HG03457 (cell line): ENCODE measurements around the gene ENTR1.
A peak's percentile ranks its signal among the peaks of the same experiment; 100 is the strongest.
"Not testable (repeated sequence)": the region's sequence is repeated elsewhere in the genome, so short reads cannot be mapped to it uniquely, and the experiment has no call there.

ENCODE experiments used
- ATAC-seq: cut with Tn5 transposase; IDR thresholded peaks from one replicate; pipeline ENCODE4 v1.9.1; 2021; ENCODE audit warnings: moderate number of reproducible peaks; ENCODE audit not compliant: unreplicated experiment

Gene ENTR1

DNA sequence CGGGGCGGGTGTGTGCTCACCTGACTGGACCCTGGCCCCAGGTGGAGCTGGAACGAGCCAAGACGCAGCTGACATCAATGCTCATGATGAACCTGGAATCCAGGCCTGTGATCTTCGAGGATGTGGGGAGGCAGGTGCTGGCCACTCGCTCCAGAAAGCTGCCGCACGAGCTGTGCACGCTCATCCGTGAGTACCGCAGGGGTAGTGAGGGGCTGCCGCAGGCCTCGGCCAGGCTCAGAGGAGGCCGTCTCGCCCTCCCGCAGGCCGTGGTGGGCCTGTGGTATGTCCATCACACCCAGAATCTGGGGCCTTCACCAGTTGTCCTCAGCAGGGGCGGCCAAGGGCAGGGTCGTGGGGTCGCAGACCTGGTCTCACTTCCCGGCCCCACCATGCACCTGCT lies 11.4 kb upstream of the ENTR1 start:
- ATAC-seq, result no peak

DNA sequence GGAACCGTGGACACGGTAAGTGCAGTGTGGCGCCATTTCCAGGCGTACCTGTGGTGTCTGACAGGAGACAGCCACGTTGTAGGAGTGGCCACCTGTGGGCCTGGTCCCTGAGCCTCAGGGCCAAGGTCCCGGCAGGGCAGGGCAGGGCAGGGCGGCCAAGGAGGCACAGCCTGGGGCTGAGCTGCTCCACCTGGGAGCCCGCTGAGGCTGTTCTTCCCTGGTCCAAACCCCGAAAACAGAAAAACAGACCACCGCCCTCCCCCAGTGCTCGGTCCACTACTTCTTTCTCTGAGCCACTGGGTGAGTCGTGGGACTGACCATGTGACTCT lies 8.6 kb upstream of the ENTR1 start:
- ATAC-seq, result no peak

DNA sequence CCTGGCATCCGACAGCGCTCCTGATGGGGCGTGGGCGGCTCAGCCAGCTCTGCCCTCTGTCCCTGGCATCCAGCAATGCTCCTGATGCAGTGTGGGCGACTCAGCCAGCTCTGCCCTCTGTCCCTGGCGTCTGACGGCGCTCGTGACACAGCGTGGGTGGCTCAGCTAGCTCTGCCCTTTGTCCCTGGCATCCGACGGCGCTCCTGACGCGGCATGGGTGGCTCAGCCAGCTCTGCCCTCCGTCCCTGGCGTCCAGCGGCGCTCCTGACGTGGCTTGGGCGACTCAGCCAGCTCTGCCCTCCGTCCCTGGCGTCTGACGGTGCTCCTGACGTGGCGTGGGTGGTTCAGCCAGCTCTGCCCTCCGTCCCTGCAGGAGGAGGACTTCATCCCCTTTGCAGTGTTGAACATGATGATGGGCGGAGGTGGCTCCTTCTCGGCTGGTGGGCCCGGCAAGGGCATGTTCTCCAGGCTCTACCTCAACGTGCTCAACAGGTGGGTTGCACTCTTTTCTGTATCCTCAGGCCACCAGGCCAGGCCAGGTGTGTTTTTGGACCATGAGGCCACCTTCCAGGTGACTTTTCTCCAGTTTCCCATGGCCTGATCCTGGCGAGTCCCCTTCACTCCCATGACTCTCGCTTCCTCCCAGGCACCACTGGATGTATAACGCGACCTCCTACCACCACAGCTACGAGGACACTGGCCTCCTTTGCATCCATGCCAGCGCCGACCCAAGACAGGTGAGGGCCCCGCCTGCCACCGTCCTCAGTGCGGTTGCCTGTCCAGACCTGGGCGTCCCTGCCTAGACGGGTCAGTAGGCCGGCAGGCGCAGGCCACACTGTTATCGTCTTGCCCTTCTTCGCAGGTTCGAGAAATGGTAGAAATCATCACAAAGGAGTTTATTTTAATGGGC lies 8.0 kb upstream of the ENTR1 start:
- ATAC-seq, result no peak

DNA sequence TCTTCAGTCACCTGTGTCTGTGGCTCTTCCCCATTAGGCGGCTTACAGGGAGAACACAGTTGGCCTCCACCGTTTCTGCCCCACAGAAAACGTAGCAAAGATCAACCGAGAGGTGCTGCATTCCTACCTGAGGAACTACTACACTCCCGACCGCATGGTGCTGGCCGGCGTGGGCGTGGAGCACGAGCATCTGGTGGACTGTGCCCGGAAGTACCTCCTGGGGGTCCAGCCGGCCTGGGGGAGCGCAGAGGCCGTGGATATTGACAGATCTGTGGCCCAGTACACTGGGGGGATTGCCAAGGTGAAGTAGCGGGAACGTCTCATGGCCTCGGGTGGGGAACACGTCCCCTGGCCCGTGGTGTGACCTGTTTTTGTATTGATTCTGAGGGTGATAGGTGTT lies 6.5 kb upstream of the ENTR1 start:
- no peak for ATAC-seq

DNA sequence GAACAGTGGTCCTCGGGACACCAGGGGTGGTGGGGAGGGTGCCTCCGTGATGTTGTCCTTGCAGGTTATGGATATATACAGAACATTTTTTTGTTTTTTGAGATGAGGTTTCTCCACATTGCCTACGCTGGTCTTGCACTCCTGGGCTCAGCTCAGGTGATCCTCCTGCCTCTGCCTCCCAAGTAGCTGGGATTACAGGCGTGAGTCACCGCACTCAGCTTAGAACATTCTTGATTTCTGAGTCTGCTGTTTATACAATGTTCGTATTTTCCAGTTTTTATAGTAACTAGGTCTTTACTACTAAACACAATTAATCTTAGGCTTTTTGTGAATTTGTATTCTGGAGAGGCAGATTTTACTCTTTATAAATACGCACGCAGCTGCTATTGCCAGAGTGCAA lies 6.0 kb upstream of the ENTR1 start:
- no peak for ATAC-seq

DNA sequence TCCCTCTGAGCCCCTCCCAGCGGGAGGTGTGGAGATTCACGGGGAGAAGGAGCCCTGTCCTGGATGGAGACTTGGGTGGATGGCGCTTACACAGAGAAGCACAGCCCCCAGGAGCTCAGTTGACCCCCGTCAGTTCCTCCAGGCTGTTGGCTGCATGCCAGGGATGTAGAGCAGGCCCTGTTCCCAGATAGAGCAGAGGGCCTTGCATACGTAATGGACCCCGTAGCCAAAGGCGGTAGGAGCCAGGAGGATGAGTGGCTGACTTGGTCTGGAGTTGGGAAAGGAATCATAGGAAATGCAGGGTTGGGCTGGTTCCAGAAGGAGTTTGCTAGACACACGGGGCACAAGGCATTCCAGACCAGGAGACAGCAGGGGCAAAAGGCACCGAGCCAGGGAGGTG lies 2.5 kb upstream of the ENTR1 start:
- no peak for ATAC-seq

DNA sequence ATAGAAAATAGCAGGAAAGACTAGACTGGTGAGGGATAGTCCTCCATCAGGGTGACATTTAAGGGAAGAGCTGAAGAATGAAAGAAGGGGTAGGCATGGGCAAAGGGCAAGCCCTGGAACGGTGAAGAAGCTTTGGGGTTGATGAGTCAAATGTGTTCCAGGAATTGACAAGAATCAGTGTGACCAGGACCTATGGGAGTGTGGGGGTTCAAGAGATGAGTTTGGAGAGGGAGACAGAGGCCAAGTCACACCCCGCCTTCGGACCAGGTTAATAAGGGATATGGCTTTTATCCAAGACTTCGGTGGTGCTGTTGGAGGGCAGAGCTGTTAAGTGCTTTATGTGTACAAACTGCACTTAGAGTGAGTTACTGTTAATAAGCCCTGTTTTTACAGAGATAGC lies 964 bp upstream of the ENTR1 start:
- ATAC-seq, result no peak

DNA sequence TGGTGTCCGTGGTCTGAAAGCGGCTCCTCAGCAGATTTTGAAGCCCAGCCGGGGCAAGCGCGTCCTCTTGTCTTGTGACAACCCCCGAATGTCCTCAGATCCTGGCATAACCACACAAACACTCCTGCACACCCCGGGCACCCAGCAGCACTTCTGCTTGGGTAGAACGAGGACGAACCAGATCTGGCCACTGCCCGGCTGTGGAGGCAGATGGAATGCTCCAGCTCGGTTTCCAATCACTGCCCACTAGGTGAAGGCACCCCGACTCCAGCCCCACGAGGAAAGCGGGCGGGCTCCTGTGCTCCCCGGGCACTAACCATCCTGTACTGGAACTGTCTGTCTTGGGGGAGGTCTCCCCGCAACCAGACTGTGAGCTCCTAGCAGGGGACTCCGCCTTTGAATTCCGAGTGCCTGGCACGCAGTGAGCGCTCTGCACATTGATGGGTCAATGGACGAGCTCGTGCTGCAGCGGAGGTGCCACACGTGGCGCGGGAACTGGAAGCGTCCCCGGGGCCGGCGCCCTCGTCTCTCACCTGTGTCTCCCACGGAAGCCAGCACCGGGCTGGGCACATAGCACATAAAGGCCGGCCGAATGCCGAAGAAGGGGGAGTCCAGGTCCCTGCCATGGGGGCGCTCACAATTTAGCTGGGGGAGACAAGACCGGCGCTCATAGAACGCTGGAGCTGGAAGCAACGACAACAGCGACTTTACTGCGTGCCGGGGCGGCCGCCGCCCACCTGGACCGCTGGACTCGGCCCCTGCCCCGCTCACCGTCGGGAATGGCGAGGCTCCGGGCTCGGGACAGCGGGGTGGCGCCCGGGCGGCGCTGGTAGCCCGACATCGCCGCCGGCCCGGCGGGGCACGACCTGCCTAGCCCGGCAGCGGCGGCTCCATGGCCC lies 608 bp downstream of the ENTR1 start:
- peak; percentile 9 for ATAC-seq

DNA sequence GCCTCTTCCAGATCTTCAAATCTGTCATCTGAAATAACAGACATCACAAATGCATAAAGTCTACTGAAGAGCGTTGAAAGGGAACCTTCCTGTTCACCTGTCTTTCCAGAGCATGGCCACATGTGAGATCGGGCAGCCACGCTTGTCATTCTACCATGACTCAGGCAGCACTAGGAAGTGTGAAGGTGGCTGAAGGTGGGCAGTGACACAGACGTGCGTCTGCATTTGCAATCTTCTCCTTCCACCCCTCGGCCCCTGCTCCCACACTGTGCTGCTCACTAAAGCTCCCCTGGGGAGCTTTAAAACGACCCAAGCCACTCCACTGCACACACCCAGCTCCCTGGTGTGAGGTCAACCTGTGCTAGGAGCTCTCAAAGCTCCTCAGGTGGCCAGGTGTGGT lies 2.5 kb downstream of the ENTR1 start:
- ATAC-seq, result no peak

DNA sequence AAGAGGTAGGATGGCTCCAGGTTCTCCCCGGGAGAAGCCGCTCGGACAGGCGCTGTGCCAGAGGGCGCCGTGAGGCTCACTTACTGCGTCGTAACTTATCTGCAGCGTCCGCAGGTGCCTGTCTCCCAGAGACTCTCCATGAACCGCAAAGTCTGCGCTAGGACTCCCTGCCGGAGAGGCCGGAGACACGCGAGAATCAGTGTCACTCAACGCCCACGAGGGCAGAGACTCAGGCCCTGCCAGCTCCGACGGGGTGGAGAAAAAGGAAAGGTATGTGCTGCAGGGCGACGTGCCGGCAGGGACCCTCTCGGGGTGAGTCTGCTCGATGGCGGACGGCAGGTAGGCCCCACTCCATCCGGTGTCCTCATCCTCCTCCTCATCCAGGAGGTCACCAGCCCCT lies 3.4 kb downstream of the ENTR1 start:
- not testable (repeated sequence) for ATAC-seq

DNA sequence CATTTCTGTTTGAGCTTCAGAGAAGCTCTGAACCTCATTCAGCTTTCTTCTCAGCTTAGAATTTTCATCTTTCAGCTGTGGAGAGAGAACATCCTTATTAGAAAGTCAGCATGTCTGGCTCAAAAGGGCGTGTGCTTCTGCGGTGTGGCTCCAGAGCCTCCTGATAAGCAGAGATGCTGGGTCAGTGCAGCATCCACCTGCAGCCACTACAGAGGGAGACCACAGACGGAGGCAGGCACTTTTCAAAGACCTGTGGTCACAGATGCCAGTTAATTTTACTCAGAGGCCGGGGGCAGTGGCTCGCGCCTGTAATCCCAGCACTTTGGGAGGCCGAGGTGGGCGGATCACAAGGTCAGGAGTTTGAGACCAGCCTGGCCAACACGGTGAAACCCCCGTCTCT lies 4.5 kb downstream of the ENTR1 start:
- ATAC-seq, result not testable (repeated sequence)

DNA sequence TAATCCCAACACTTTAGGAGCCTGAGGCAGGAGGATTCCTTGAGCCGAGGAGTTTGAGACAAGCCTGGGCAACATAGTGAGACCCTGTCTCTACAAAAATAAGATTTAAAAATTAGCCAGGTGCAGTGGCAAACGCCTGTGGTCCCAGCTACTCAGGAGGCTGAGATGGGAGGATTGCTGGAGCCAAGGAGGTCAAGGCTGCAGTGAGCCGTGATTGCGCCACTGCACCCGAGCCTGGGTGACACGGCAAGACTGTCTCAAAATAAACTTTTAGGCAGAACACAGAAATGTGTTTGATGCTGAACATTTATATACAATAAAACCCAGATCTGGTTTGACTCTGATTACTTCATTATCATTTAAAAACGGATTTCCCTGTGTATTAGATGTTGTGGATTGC lies 4.9 kb downstream of the ENTR1 start:
- ATAC-seq, result no peak

DNA sequence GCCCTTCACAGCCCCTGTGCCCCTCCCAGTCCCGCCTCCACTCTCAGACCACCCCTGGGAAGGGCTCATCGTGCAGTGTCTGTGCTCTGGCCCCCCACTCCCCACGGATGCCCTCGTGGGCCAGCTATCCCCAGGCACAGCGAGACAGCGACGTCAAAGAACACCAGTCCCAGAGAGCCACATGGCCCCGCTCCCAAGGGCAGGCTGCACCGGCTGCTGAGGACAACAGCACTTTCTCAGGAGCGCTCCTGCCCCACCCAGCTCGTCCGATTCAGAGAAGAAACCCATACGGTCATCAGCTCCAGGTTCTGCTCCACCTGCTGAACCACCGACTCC lies 5.6 kb downstream of the ENTR1 start:
- ATAC-seq, result no peak

DNA sequence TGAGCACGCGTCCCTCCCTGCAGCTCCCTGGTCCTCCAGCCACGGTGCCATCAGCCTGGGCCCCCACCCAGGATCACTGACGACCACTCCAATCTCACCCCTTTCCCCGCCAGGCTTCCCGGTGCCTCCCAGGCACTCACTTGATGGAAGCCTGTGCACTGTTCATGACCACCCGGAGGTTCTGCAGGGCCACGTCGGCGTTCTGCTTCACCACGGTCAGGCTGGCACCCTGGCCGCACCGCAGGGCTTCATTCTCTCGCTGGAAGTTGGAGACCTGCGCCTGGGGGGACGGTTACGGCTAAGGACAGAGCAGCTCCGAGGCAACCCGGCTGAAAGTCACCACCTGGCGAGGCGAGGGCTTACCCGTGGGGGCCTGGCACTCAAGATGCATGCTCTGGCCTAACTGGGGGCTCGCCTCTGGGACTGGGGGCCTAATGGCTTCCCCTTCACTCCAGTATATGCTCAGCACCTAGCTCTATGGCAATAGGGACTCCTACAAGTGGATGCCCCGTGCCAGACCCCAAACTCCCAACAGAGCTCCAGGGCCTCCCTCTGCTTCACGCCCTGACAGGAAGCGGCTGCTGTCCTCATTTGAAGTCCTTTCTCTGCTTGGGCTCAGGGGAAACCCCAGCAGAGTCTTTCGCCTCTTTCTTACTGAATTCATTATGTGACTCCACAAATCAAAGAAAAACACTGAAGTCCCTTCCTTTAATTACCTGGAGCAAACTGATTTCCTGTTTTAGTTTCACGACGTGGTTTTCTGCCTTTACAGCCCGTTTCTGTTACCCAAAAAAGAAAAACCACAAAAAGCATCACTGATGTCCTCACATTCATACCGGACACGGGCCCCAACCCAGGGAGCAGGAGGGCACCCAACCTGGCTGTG lies 6.3 kb downstream of the ENTR1 start:
- ATAC-seq, result no peak

DNA sequence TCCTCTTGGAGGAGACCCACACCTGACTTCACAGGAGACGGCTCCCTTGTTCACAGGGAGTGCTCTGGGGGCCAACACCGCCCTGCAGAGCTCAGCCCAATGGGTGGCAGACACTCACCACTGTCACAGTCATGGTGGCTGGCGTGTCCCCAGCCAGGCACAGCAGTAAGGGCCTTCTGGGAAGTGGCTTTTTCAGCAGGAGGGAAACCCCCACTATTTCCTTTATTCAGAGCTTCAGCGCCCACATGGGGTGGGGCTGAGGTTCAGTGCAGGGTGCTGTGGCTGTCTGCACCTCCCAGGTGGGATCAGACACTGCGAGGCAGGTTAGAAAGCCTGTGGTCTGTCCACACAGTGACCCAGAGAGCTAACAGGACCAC lies 6.9 kb downstream of the ENTR1 start:
- no peak for ATAC-seq

DNA sequence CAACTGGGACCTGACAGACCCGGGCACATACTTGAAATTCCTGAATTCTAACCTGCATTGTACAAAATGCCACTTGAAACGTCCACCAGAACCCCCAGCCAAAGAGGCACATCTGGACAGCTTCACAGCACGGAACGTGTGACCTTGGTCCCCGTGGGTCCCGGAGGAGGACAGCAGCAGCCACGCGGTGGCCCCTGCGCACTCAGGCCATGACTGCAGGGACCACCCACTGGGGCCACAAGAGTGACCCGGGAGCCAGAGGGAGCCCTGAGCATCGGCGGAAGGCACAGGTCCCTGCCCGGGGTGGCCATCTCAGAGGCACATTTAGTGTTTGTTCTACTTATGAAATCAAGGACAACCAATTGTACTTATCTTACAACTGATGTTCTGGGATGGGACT lies 8.3 kb downstream of the ENTR1 start:
- ATAC-seq, result no peak

DNA sequence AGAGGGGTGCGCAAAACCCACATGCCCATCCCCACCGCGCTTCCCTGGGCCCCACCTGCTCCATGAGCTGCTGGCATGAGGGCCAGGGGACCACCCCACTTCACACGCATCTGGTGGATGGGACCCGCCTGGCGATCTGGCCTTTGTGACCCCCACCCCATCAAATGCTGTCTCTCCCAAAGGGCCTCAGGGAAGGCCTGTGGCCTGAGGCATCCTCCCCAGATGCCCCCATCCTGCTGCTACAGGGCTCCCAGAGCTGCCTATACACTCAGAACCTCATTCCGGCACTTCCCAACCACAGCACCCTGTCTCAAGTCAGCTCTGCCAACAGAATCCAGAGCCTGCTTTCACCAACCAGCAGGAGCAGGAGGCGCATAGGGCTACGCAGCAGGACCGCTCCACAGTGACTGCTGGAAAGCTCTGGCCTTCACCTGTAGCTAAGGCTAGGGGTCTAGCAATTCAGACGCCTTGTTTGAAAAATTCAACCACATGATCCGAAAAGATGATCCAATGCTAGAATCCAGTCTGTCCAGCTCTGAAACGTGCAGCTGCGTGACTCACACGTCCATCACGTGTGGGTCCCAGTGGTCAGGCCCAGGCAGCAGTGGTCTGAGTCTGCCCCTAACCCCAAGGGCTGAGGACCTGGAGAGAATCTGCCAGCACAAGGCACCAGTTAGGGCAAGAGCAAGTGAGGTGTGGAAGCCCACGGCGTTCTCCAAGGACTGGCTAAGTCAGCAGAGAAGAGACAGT lies 9.1 kb downstream of the ENTR1 start:
- no peak for ATAC-seq

DNA sequence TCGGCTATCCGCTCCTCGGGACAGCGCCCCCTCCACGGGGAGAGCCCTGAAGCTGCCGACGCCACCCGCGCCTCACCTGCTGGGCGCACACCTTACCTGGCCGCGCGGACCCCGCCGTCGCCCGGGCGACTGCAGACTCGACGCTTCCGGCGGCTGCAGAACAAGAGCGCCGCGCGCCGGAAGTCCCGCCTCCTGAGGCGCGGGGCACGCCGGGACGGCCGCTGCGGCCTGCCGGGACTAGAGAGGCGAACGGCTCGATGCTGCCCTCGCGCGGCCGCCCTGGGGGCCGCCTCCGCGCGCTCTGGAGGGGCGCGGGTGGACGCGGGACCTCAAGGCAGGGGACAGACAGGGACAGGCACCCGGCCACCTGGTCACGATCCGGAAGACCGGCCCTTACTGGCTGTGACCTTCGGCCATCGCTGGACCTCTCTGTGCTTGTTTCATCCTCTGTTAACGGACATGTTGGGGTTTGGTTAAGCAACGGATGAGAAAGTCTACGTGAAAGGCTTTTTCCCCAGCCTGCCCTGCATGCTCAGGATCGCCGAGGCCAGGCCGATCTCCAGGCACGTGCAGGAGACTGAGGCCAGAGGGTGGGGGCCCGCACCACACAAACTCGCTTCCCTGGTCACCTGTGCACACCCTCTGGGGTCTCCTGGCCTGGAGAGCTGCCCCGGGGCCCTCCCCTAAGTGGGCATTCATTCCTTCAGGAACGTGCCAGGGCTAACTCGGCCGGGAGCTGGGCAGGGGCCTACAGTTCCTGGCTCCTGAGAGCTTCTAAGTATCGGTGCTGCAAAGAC lies 10.2 kb downstream of the ENTR1 start, which contains the start of gene SNAPC4:
Gene SNAPC4 (minus strand): TSS at position 133 of the 797 bp plus-strand sequence. CDS start 1,742 bp downstream, outside the sequence.
- ATAC-seq, result peak; percentile 41

DNA sequence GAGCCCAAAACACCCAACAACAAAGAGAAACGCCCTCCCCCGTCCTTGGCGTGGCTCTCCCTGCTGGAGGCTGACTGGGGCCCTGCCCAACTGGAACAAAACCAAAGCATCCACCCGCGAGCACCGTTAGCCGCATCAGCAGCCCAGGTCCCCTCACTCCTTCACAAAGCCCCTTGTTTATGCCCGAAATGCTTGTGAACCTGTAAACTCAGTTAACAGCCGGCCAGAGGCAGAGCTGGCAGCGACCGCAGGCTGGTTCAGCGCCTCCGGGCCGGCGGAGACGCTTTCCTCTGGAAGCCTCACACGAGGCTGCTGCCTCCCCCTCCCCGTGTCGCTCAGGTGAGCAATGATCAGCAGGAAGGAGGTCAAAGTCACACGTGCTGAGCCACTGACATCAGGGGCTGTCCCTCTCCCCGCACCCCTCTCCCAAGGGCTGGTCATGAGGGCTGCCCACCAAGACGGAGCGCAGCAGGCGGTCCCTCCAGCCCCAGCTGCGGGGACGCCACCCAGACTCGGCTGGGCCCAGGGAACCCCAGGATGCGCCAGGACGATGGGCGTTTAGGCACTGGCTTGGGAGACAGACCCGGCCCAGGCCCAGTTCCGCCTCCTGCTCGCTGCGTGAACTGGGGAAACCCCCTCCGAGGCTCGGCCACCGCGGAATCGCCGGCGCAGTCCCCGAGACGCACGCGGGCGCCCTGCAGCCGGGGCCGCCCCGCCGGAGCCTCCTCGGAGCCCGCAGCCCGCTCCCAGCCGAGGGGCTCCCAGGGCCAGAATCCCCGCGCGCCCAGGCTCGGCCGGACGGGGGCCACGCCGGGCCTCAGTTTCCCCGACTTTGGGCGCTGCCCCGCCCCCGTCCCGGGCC lies 11.0 kb downstream of the ENTR1 start:
- ATAC-seq, result no peak
